ENCODE results near the gene PLOD3. TPM values are rescaled to one million over a fixed set of nuclear protein-coding genes. Genes with fewer than 3 reads are reported as not detected.

The PLOD3 gene
- total RNA-seq, 1 experiment from 2014 or later, result 74.5 TPM

- H3K4me3 Mint-ChIP-seq, result no peak overlapping the region
- H3K27ac Mint-ChIP-seq, result peak overlapping the region in 2 of 3 experiments; percentile 39 to 52; a peak in 1 of 7 replicates
- Histone ChIP-seq H3K9me3 (ENCODE audit: control insufficient read depth, low read depth, low read length) (no peaks in the 10 kb centered on the region), H3K18ac (ENCODE audit: insufficient read length, low read depth, low read length) (no peak overlapping the region), H2BK15ac (ENCODE audit: low read depth, low read length) (no peak overlapping the region), H2BK5ac (ENCODE audit: insufficient read length, low read length) (no peak overlapping the region), H3K27ac (ENCODE audit: insufficient read length, low read depth, low read length) (no peak overlapping the region), H4K5ac (ENCODE audit: insufficient read length, low read depth, low read length) (no peak overlapping the region), H2BK20ac (ENCODE audit: low read depth, low read length, poor library complexity, severe bottlenecking) (no peak overlapping the region), H3K27me3 (ENCODE audit: insufficient read depth, low read length) (no peaks in the 10 kb centered on the region), H3K23ac (ENCODE audit: insufficient read length, low read depth, low read length) (no peak overlapping the region), H3K23me2 (ENCODE audit: insufficient read length, low read depth, low read length, poor library complexity, severe bottlenecking) (no peaks in the 10 kb centered on the region), H4K91ac (ENCODE audit: insufficient read length, low read depth, low read length) (no peak overlapping the region), H2AK5ac (ENCODE audit: insufficient read length, low read length) (no peak overlapping the region), H3K9ac (ENCODE audit: extremely low read depth, insufficient read length, low read length) (no peak overlapping the region), H3K56ac (ENCODE audit: insufficient read length, low read depth, low read length) (no peak overlapping the region), H4K20me1 (ENCODE audit: control insufficient read depth, insufficient read depth, insufficient read length) (no peaks in the 10 kb centered on the region), H2BK12ac (ENCODE audit: insufficient read length, low read depth, low read length) (no peak overlapping the region), H3K79me2 (ENCODE audit: insufficient read depth, low read length) (no peaks in the 10 kb centered on the region), H3K14ac (ENCODE audit: insufficient read depth, low read length) (no peak overlapping the region), H2BK120ac (ENCODE audit: low read depth, low read length, poor library complexity, severe bottlenecking) (no peak overlapping the region), H3K4me2 (ENCODE audit: insufficient read depth, insufficient read length, low read length) (no peak overlapping the region), H4K8ac (replicated peaks; ENCODE audit: insufficient read length, low read depth, low read length) (no peak overlapping the region), H3K79me1 (ENCODE audit: insufficient read depth, low read depth, low read length, poor library complexity, severe bottlenecking) (no peaks in the 10 kb centered on the region), H2AFZ (ENCODE audit: low read length) (no peak overlapping the region), H3T11ph (ENCODE audit: low read length) (no peak overlapping the region), H3K4ac (ENCODE audit: low read depth, low read length) (no peak overlapping the region), H3K4me1 (ENCODE audit: insufficient read depth, low read length) (no peaks in the 10 kb centered on the region)
- no peak for DNase-seq
- TF ChIP-seq CTCF (conservative IDR thresholded peaks at IDR 0.05), result no peak
- peaks cover 7% of the 10 kb centered on the region for H3K27me3 Mint-ChIP-seq (ENCODE audit: low read depth)
- no peaks in the 10 kb centered on the region for H3K4me1 Mint-ChIP-seq
- peaks cover 7 to 43% (median 19%) of the 10 kb centered on the region in 3 experiments; a peak in 6 of 7 replicates for H3K36me3 Mint-ChIP-seq (ENCODE audit: insufficient read depth in 1 of 3, low read depth in 3 of 3)
- WGBS (ENCODE audit: extremely low coverage, insufficient read length, low lambda C conversion rate), result no CpG with 5 or more reads among the region's 17 CpGs
- H3K9me3 Mint-ChIP-seq, result no peaks in the 10 kb centered on the region
Observed at GRCh38 chr7:101207459-101207858, 9.9 kb downstream of the PLOD3 start.

All from H9 (cell line).